GM21381 (cell line): Measurements from ENCODE around the gene PRSS48.
A peak's percentile ranks its signal among the peaks of the same experiment; 100 is the strongest.
"Not testable (repeated sequence)": the region's sequence is repeated elsewhere in the genome, so short reads cannot be mapped to it uniquely, and the experiment has no call there.

Experiments
- ATAC-seq: cut with Tn5 transposase; IDR thresholded peaks from one replicate; pipeline ENCODE4 v1.9.1; 2021; ENCODE audit warnings: mild to moderate bottlenecking, moderate library complexity; ENCODE audit not compliant: unreplicated experiment

Gene PRSS48

DNA sequence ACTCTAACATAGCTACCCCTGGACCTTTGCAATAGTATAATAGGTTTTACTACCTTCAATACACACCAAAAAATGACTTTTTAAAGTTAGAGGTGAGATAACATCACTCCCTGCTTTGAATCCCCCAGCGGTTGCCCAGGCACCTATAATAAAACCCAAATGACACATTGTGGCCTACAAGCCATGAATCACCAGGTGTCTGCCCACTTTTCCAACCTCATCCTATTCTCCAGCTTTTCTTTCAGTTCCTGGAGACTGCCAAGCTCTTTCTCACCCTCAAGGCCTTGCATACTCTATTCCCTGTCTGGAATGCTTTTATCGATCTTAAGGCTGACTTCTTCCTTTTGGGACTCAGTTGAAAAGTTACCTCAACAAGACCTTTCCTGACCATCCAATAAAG, 16.4 kb upstream of the PRSS48 start:
- no peak for ATAC-seq

DNA sequence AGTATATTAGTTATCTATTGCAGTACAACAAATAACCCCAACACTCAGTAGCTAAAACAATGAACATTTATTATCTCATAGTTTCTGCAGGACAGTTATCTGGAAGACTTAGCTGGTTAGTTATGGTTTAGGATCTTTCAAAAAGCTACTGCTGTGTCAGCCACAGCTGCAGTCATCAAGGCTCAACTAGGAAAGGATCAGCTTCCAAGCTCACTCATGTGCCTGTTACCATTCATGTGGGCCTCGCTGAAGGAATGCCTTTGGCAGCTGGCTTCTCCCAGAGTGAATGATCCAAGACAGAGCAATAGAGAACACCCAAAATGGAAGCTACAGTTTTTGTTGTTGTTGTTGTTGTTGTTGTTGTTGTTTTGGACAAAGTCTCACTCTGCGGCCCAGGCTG, 13.5 kb upstream of the PRSS48 start:
- no peak for ATAC-seq

DNA sequence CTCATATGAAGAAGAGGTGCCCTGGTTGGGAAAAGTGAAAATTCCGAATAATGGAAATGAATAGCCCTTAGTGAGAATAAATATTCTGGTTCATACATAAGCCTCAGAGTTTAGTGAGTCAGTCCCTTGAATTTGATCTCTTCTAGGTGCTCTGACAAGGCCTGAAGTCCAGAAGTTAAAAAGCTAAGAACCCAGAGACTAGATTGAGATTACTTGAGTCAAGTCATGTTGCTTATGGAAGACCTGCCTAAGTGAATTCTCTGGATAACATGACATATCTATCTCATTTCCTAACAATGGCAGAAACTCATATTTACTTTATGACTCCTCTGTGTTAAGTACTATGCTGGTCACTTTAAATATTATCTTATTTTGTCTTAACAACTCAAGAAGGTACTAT, 10.5 kb upstream of the PRSS48 start:
- ATAC-seq = no peak

DNA sequence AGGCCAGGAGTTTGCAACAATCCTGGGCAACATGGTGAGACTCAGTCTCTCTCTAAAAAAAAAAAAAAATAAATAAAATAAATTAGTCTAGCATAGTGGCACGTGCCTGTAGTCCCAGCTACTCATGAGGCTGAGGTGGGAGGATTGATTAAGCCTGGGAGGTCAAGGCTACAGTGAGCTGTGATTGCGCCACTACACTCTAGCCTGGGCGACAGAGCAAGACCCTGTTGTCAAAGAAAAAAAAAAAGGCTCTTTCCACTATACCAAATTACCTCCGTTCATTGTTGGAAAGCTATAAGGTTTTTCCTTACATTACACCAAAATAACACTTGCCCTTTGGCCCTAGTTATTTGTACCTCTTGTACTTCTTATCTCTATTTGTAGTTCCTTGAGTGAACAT, 9.9 kb upstream of the PRSS48 start:
- no peak for ATAC-seq

DNA sequence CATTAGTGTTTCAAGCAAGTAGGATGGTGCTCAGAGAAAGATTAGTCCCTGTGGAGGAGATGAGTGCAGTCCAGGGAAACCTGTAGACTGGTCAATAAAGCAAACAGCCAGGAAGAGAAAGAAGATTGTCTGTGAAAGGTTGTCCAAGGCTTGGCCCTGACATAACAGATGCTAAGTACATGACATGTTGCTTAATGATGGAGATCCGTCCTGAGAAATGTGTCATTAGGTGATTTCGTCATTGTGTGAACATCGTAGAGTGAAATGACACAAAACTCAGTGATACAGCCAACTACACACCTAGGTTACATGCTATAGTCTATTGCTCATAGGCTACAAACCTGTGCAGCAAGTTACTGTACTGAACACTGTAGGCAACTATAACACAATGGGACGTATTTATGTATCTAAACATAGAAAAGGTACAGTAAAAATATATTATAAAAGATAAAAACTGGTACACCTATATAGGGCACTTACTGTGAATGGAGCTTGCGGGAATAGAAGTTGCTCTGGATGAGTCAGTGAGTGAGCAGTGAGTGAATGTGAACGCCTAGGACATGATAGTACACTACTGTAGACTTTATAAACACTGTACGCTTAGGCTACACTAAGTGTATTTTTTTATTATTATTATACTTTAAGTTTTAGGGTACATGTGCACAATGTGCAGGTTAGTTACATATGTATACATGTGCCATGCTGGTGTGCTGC, 9.0 kb upstream of the PRSS48 start:
- no peak for ATAC-seq

DNA sequence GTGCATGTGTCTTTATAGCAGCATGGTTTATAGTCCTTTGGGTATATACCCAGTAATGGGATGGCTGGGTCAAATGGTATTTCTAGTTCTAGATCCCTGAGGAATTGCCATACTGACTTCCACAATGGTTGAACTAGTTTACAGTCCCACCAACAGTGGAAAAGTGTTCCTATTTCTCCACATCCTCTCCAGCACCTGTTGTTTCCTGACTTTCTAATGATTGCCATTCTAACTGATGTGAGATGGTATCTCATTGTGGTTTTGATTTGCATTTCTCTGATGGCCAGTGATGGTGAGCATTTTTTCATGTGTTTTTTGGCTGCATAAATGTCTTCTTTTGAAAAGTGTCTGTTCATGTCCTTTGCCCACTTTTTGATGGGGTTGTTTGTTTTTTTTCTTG, 8.1 kb upstream of the PRSS48 start:
- not testable (repeated sequence) for ATAC-seq

- no peak for ATAC-seq
Observed at GRCh38 chr4:151284534-151285245, 7.7 kb downstream of the PRSS48 start.

- no peak for ATAC-seq
Observed at GRCh38 chr4:151287409-151287808, 10.4 kb downstream of the PRSS48 start.

DNA sequence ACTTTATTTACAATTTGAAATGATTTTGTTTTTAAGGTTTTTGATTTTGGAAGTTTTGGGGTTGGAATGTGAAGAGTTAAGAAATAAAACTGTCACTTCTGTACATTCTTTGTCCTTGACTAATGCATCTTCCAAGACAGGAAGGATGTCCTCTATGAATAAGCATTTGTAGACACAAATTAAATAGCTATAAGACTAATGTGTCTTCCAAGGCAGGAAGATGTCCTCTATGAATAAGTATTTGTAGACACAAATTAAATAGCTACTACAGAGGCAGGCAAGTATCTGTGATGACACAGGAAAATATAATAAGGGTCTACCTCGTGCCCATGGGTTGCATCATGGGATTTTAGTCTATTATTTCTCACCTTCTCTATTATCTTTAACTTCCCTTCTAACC, 14.5 kb downstream of the PRSS48 start:
- no peak for ATAC-seq

GRCh38 chr4:151292038-151292437, 15.1 kb downstream of the PRSS48 start:
- ATAC-seq = no peak

DNA sequence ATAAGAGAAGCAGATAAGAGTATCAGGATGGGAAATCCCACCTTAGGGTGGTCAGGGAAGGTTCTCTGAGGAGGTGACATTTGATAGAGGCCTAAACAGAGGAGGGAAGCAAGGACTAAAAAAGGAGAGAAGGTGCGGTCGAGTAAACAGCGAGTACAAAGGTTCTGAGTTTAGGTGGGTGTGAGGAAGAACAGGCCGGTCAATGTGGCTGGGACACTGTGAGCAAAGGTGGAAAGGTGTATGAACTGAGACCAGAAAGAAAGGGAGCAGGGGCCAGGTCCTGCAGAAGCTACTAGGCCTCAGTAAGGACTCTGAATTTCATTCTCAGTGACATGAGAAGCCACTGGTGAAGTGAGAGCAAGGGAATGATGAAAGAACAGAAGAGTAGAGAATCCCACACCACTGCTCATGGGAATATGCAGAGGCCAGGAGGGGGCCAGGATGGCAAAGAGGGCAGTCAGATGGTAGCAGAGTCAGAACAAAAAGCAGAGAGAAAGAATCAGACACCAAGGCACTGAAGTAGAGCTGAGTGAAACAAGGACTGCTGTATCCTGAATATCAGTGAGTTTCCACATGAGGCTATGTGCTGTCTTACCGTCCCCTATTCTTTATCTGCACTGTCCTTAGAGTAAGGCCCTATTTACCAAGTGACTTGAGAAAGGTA, 18.0 kb downstream of the PRSS48 start:
- ATAC-seq = no peak

GRCh38 chr4:151296227-151296626, 19.3 kb downstream of the PRSS48 start:
- no peak for ATAC-seq

DNA sequence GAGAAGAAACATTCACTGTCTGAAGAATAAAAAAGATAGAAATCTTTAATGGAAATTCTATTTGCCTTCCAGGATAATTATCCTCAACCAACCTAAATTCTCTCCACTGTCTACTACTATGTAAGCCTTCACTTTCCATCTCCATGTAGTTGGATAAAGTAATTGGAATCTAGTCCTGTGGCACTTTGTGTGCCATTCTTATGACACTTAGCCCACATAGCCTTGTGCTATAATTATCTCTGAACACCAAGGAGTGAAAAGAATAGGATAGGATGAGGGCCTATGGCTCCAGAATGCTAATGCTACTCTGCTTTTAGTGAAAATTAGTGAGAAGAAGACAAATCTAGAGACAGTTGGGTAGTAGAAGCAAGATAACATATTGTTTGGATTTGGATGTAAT, 20.2 kb downstream of the PRSS48 start:
- no peak for ATAC-seq

- ATAC-seq = no peak
Observed at GRCh38 chr4:151302432-151302831, 25.5 kb downstream of the PRSS48 start.

- no peak for ATAC-seq
Observed at GRCh38 chr4:151304226-151304625, 27.3 kb downstream of the PRSS48 start.

DNA sequence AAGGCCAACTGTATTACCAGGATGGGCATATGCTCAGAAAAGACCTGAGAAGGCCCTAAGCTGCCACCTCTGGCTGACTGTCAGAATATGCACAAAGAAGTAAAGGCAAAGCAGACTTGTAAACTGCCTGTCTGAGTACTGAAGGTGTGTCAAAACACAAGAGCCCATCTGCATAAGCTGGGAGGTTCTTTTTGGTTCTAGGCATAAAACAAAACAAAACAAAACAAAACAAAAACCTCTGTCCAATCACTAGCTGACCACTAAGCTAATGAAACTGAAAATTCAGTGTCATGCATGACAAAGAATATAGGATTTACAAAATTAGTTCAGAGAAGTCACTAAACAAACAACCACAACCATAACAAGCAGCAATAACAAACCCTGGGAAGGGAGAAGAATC, 27.8 kb downstream of the PRSS48 start:
- ATAC-seq = peak; percentile 88

DNA sequence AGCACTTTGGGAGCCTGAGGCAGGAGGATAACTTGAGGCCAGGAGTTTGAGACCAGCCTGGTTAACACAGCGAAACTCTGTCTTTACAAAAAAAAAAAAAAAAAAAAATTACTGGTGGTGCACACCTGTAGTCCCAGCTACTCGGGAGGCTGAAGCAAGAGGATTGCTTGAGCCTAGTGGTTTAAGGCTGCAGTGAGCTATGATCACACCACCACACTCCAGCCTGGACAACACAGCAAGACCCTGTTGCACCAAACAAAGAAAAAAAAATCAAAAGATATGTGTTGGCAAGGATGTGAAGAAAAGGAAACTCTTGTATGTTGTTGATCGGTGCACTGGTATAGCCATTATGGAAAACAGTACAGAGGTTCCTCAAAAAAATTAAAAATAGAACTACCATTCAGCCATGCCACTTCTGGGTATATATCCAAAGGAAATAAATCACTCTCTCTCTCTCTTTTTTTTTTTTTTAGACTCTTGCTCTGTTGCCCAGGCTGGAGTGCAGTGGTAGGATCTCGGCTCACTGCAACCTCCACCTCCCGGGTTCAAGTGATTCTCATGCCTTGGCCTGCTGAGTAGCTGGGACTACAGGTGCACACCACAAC, 33.3 kb downstream of the PRSS48 start:
- ATAC-seq = no peak

DNA sequence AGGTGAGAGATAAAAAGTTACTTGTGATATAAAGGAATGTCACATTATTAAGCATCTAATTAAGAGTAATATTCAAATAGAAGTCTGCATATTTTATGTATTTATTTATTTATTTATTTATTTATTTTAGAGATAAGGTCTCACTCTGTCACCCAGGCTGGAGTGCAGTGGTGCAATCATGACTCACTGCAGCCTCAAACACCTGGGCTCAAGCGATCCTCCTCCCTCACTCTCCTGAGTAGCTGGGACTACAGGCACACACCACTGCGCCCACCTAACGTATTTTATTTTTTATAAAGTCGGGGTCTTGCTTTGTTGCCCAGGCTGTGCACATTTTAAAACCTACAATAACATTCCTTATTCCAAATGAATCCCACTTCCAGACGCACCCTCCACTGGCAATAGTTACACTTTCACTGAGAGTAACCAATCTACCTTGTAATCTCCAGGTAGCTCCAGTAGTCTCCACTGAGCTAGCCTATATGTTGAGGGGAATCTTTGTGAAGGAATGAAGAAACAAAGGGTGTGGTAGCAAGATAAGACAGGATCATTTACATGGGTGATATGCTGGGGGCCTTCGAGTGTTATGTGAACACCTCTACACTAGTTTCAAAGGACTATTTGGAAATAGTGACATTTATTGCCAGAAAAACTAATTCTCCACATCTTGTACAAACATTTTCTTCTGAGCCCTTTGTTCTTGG, 36.5 kb downstream of the PRSS48 start:
- no peak for ATAC-seq

GRCh38 chr4:151314010-151314355, 37.0 kb downstream of the PRSS48 start:
- no peak for ATAC-seq

- ATAC-seq = no peak
Observed at GRCh38 chr4:151314479-151314878, 37.5 kb downstream of the PRSS48 start.

DNA sequence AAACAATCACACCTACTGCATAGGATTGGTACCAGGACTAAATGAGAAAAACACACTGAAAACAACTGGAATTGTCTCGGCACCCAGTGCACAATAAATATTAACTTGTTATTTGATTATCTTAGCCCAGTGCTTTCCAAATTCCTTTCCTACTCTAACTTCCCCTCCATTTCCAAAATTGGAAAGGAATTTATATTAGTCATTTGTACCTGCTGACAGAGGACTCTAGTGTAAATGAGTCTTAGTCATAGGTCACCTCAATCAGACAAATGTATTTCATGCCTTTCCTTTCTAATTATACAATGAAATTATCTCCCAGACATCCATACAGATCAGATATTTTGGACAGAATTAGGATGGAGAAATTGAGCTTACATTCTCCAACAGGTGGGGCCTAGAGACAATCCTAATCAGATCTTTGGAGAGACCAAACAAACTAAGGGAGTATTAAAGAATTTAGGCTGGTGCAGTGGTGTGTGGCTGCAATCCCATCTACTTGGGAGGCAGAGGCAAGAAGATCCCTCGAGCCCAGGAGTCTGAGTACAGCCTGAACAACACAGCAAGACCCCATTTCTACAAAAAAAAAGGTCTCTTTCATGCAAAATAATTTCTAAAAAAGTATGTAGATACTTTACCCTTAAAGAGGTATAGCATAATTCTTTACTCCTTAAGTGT, 38.4 kb downstream of the PRSS48 start:
- ATAC-seq = no peak
